ENCODE results near the gene SLC24A4.

The SLC24A4 gene

GRCh38 chr14:92441751-92442504, 119.0 kb downstream of the SLC24A4 start:
- no peak for DNase-seq

- no peak for DNase-seq
Observed at GRCh38 chr14:92443167-92443566, 120.2 kb downstream of the SLC24A4 start.

- DNase-seq: no peak
Observed at GRCh38 chr14:92443741-92444140, 120.8 kb downstream of the SLC24A4 start.

GRCh38 chr14:92446771-92447170, 123.8 kb downstream of the SLC24A4 start:
- DNase-seq: no peak

GRCh38 chr14:92447416-92448197, 124.6 kb downstream of the SLC24A4 start:
- no peak for DNase-seq

GRCh38 chr14:92448786-92449185, 125.8 kb downstream of the SLC24A4 start:
- no peak for DNase-seq

- no peak for DNase-seq
Observed at GRCh38 chr14:92449404-92450181, 126.6 kb downstream of the SLC24A4 start.

GRCh38 chr14:92450351-92451070, 127.5 kb downstream of the SLC24A4 start:
- no peak for DNase-seq

GRCh38 chr14:92451245-92451644, 128.3 kb downstream of the SLC24A4 start:
- DNase-seq: no peak

- DNase-seq: no peak
Observed at GRCh38 chr14:92451755-92452154, 128.8 kb downstream of the SLC24A4 start.

GRCh38 chr14:92452471-92452870, 129.5 kb downstream of the SLC24A4 start:
- no peak for DNase-seq

- DNase-seq: no peak
Observed at GRCh38 chr14:92453691-92454090, 130.7 kb downstream of the SLC24A4 start.

GRCh38 chr14:92455231-92455630, 132.3 kb downstream of the SLC24A4 start:
- no peak for DNase-seq

GRCh38 chr14:92456215-92457015, 133.4 kb downstream of the SLC24A4 start:
- no peak for DNase-seq

- DNase-seq: no peak
Observed at GRCh38 chr14:92457016-92457565, 134.1 kb downstream of the SLC24A4 start.

- DNase-seq: no peak
Observed at GRCh38 chr14:92458136-92459029, 135.4 kb downstream of the SLC24A4 start.

- DNase-seq: no peak
Observed at GRCh38 chr14:92459030-92459949, 136.3 kb downstream of the SLC24A4 start.

GRCh38 chr14:92459950-92460421, 137.0 kb downstream of the SLC24A4 start:
- no peak for DNase-seq

GRCh38 chr14:92460541-92460915, 137.6 kb downstream of the SLC24A4 start:
- no peak for DNase-seq
